Fibroblast of pulmonary artery (primary cell): Measurements from ENCODE around the gene OPN3.

Experiments
- DNase-seq: peaks from one replicate; pipeline ENCODE4 v3.0.0-alpha.2; 2010; ENCODE audit warnings: low read depth
- H3K4me3 ChIP-seq: replicated peaks from 2 replicates; pipeline ENCODE4 v1.5.1; 2011; ENCODE audit warnings: low read depth, mild to moderate bottlenecking, control low read depth, low read length, moderate library complexity
- TF ChIP-seq, protein P1 (sequence below): IDR thresholded peaks from 2 replicates; pipeline ENCODE4 v1.5.1; 2011; ENCODE audit warnings: mild to moderate bottlenecking, control low read depth, low read length, inconsistent platforms; ENCODE audit errors: missing control alignments

OPN3 gene

GRCh38 chr1:241632987-241633386, 7.2 kb downstream of the OPN3 start:
- DNase-seq = no peak
- no peak overlapping the region for H3K4me3 ChIP-seq
- TF ChIP-seq, protein P1, sequence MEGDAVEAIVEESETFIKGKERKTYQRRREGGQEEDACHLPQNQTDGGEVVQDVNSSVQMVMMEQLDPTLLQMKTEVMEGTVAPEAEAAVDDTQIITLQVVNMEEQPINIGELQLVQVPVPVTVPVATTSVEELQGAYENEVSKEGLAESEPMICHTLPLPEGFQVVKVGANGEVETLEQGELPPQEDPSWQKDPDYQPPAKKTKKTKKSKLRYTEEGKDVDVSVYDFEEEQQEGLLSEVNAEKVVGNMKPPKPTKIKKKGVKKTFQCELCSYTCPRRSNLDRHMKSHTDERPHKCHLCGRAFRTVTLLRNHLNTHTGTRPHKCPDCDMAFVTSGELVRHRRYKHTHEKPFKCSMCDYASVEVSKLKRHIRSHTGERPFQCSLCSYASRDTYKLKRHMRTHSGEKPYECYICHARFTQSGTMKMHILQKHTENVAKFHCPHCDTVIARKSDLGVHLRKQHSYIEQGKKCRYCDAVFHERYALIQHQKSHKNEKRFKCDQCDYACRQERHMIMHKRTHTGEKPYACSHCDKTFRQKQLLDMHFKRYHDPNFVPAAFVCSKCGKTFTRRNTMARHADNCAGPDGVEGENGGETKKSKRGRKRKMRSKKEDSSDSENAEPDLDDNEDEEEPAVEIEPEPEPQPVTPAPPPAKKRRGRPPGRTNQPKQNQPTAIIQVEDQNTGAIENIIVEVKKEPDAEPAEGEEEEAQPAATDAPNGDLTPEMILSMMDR = no peak

DNA sequence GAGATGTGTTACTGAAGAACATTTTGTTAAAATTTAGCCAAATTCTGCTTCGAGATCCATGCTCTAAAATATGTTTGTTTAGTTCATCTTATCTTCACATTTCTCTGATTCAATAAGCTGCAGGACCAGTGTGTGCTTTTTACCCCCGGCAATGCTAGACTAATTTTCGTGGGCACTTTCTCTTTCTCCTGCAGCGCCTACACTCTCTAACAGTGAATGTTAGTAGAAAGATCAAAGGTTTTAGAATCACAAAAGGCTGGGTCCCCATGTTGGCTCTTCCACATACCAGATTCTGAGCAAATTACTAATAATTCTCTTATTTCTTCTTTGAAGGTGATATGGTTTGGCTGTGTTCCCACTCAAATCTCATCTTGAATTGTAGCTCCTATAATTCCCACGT, 8.5 kb downstream of the OPN3 start:
- no peak overlapping the region for H3K4me3 ChIP-seq
- no peak for DNase-seq
- TF ChIP-seq, protein P1 = no peak

DNA sequence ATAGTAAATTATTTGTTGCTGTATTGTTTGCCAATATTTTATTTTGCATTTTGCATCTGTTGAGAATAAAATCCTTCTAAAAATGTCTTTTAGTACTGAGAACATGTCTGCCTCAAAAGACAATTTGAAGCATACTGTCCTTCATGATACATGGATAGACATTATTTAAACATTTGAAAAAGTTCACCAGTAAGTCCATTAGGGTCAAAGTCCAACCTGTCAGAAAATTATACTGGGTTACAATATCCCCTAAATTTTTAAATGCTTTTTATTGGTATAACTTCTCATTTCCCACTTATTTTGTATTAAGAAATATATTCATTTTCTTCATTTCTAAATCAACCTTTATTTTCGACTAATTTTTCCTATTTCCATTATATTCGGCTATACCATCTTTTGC, 9.3 kb downstream of the OPN3 start:
- TF ChIP-seq, protein P1 = no peak
- no peak overlapping the region for H3K4me3 ChIP-seq
- no peak for DNase-seq

DNA sequence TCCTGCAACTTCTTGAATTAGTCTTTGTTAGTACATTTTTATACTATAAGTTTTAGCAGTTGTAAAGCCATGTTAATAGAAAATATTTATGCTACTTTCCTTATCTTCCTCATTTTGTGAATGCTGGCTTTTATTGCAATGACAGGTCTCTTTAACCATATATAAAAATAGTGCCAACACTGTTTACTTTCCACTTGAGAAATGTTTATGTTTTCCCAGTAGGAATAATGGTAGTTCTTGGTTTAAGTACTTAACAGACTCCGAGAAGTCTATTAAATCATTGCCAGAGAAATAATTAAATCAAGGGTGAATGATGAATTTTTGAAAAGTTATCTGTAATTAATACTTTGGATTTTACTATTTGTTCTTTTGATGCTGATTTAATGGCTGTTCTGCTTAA, 9.7 kb downstream of the OPN3 start:
- DNase-seq = no peak
- H3K4me3 ChIP-seq = no peak overlapping the region
- TF ChIP-seq, protein P1 = no peak

DNA sequence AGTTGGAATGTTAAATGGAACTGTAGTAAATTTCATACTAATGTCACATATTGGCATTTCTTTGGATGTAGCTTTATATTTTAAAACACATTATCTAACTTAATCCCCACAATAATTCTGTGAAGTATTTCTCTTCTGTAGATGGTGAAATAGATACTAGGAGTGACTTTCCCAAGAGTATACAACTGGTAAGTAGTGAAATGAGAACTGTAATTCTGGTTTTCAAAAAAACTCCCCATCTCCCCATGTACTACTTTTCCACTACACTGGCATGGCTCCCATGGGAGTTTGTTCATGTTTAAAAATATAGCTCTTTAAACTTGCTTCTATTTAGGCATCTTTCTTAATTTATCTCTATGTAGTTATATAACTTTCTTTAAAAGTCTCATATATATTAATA, 10.2 kb downstream of the OPN3 start:
- no peak overlapping the region for H3K4me3 ChIP-seq
- DNase-seq = no peak
- TF ChIP-seq, protein P1 = no peak

GRCh38 chr1:241627453-241628259, 12.5 kb downstream of the OPN3 start:
- TF ChIP-seq, protein P1 = peak; percentile 72
- H3K4me3 ChIP-seq = no peak overlapping the region
- peak; percentile 88 for DNase-seq

DNA sequence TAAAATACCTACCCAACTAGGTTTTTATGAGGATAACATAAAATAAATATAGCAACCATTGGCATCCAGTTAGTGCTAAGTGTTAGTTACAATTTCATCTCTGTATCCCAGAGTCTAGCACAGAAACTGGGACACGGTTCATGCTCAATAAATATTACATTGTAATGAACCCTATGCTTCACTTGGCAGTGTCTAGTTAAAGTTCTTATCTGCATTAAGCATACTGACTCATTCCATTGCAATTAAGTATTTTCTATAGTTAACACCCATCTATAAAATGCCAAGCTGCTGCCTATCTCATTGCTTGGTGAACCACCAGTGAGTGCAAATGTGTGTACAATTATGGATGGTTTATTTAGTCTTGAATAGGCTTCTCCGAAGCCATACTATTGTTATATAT, 15.2 kb downstream of the OPN3 start:
- H3K4me3 ChIP-seq = no peak overlapping the region
- DNase-seq = no peak
- TF ChIP-seq, protein P1 = no peak
